ENCODE results near the gene ZBED2.

- no peak for TF ChIP-seq CTCF (IDR thresholded peaks at IDR 0.05)
- no peak for TF ChIP-seq POLR2A (IDR thresholded peaks at IDR 0.05)
These were observed 15.7 kb downstream of the ZBED2 start for GRCh38 chr3:111579495-111579894.
